GM23338 (cell line): ENCODE measurements around the gene TGFB1. TPM values are rescaled to one million over a fixed set of nuclear protein-coding genes. Genes with fewer than 3 reads are reported as not detected.
A peak's percentile ranks its signal among the peaks of the same experiment; 100 is the strongest.

Experiments used
- ATAC-seq: fragments of 200-7000 bp; cut with Tn5 transposase; 3 replicates; pipeline ENCODE4 v1.9.1; 2020
- DNase-seq: peaks from one replicate; pipeline ENCODE4 v3.0.0-alpha.2; 2015; ENCODE audit warnings: low spot score
- H2AFZ ChIP-seq: fragments of 200-600 bp; sonication (generic); 2 replicates; pipeline ENCODE4 v1.8.0; 2016; ENCODE audit warnings: antibody characterized with exemption, mild to moderate bottlenecking, moderate library complexity
- H3F3A ChIP-seq: fragments of 200-600 bp; sonication (generic); replicated peaks from 2 replicates; pipeline ENCODE4 v1.8.0; 2017; ENCODE audit warnings: antibody characterized with exemption, mixed run types, low read depth
- H3K27ac ChIP-seq: fragments of 200-600 bp; sonication (generic); 2 replicates; pipeline ENCODE4 v1.6.1; 2016; ENCODE audit warnings: low read depth
- H3K27me3 ChIP-seq: fragments of 200-600 bp; sonication (generic); 2 replicates; pipeline ENCODE4 v1.8.0; 2016; ENCODE audit warnings: mild to moderate bottlenecking, mixed run types, moderate library complexity; ENCODE audit not compliant: insufficient read depth
- H3K36me3 ChIP-seq: fragments of 200-600 bp; sonication (generic); 2 replicates; pipeline ENCODE4 v1.8.0; 2016; ENCODE audit warnings: mild to moderate bottlenecking; ENCODE audit not compliant: insufficient read depth
- H3K4me1 ChIP-seq: fragments of 200-600 bp; sonication (generic); 2 replicates; pipeline ENCODE4 v1.8.0; 2016; ENCODE audit warnings: mild to moderate bottlenecking, moderate library complexity; ENCODE audit not compliant: insufficient read depth
- H3K4me2 ChIP-seq: fragments of 200-600 bp; sonication (generic); 2 replicates; pipeline ENCODE4 v1.7.1; 2017; ENCODE audit warnings: mixed run types
- H3K4me3 ChIP-seq: fragments of 200-600 bp; sonication (generic); 2 replicates; pipeline ENCODE4 v1.6.1; 2016; ENCODE audit warnings: mixed run types
- H3K79me2 ChIP-seq: fragments of 200-600 bp; sonication (generic); replicated peaks from 2 replicates; pipeline ENCODE4 v1.8.0; 2017; ENCODE audit warnings: mild to moderate bottlenecking; ENCODE audit not compliant: insufficient read depth
- H3K9me2 ChIP-seq: fragments of 200-600 bp; sonication (generic); 2 replicates; pipeline ENCODE4 v1.8.0; 2017; ENCODE audit not compliant: insufficient read depth
- H4K20me1 ChIP-seq: fragments of 200-600 bp; sonication (generic); replicated peaks from 2 replicates; pipeline ENCODE4 v1.8.0; 2017; ENCODE audit warnings: mild to moderate bottlenecking; ENCODE audit not compliant: insufficient read depth
- H3K27ac Mint-ChIP-seq: 2 replicates; pipeline ENCODE4 v1.8.0; 2020; ENCODE audit warnings: inconsistent platforms, mild to moderate bottlenecking, moderate library complexity, mixed read lengths
- H3K27me3 Mint-ChIP-seq: 3 replicates; pipeline ENCODE4 v1.8.0; 2022; ENCODE audit warnings: low read depth, mild to moderate bottlenecking, moderate library complexity, mixed read lengths, inconsistent platforms; ENCODE audit not compliant: insufficient read depth, poor library complexity
- H3K36me3 Mint-ChIP-seq: 3 replicates; pipeline ENCODE4 v1.8.0; 2021; ENCODE audit warnings: low read depth, mild to moderate bottlenecking, inconsistent platforms, moderate library complexity, mixed read lengths
- H3K4me1 Mint-ChIP-seq: 3 replicates; pipeline ENCODE4 v1.8.0; 2020; ENCODE audit warnings: mild to moderate bottlenecking, inconsistent platforms, mixed read lengths
- H3K4me3 Mint-ChIP-seq: 3 replicates; pipeline ENCODE4 v1.8.0; 2021; ENCODE audit warnings: moderate library complexity, mild to moderate bottlenecking, inconsistent platforms, mixed read lengths
- H3K9me3 Mint-ChIP-seq: 3 replicates; pipeline ENCODE4 v1.8.0; 2020; ENCODE audit warnings: moderate library complexity, mild to moderate bottlenecking, inconsistent platforms, mixed read lengths
- CREB1 ChIP-seq: fragments of 250-450 bp; sonication (Bioruptor Pico); IDR thresholded peaks from 2 replicates; pipeline ENCODE4 v1.5.0; 2020; ENCODE audit warnings: low read depth, mild to moderate bottlenecking, moderate library complexity
- EZH2 ChIP-seq: fragments of 200-600 bp; sonication (generic); IDR thresholded peaks from one replicate; pipeline ENCODE4 v1.8.0; 2017; ENCODE audit warnings: antibody characterized with exemption, mild to moderate bottlenecking, low read depth; ENCODE audit not compliant: unreplicated experiment
- NANOG ChIP-seq: IDR thresholded peaks from 2 replicates; pipeline ENCODE4 v1.6.1; 2016; ENCODE audit warnings: antibody characterized with exemption, borderline replicate concordance
- POLR2AphosphoS5 ChIP-seq: IDR thresholded peaks from 2 replicates; pipeline ENCODE4 v1.6.1; 2016; ENCODE audit warnings: antibody characterized with exemption, low read depth
- ZNF114 ChIP-seq: fragments of 250-450 bp; sonication (Bioruptor Pico); IDR thresholded peaks from 2 replicates; pipeline ENCODE4 v1.5.0; 2020; ENCODE audit warnings: mild to moderate bottlenecking, moderate library complexity
- ZNF331 ChIP-seq: fragments of 250-450 bp; sonication (Bioruptor Pico); IDR thresholded peaks from 2 replicates; pipeline ENCODE4 v1.5.0; 2020; ENCODE audit warnings: low read depth, mild to moderate bottlenecking, moderate library complexity
- polyA plus RNA-seq: library from polyadenylated mRNA; unstranded; fragments of >200 nt; fragmentation: Nextera tagmentation; extraction: Ambion mirVana; gene quantifications from 2 replicates; pipeline ENCODE4 v1.2.1, GENCODE V29; 2016
- total RNA-seq: library from RNA; depleted of rRNA; stranded (reverse); fragments of >200 nt; shearing (Covaris generic); gene quantifications from 2 replicates; pipeline ENCODE4 v1.2.3, GENCODE V29; 2014
- TF ChIP-seq, protein P1 (sequence below), 2 experiments: fragments of 200-600 bp in 1 of 2; sonication (generic) in 1 of 2; conservative IDR thresholded peaks; 2 replicates each; pipeline versions ENCODE4 v1.5.1 to v1.6.1; 2016 to 2017; ENCODE audit warnings: antibody characterized with exemption in 2 of 2, low read depth in 2 of 2, mild to moderate bottlenecking in 2 of 2, moderate library complexity in 1 of 2
- TF ChIP-seq, protein P2 (sequence below): IDR thresholded peaks from one replicate; pipeline ENCODE4 v1.6.1; 2018; ENCODE audit warnings: antibody characterized with exemption; ENCODE audit not compliant: unreplicated experiment

TGFB1 gene
- total and polyA plus RNA-seq, 2 experiments from 2014 or later = 0.99 to 7.9 TPM

DNA sequence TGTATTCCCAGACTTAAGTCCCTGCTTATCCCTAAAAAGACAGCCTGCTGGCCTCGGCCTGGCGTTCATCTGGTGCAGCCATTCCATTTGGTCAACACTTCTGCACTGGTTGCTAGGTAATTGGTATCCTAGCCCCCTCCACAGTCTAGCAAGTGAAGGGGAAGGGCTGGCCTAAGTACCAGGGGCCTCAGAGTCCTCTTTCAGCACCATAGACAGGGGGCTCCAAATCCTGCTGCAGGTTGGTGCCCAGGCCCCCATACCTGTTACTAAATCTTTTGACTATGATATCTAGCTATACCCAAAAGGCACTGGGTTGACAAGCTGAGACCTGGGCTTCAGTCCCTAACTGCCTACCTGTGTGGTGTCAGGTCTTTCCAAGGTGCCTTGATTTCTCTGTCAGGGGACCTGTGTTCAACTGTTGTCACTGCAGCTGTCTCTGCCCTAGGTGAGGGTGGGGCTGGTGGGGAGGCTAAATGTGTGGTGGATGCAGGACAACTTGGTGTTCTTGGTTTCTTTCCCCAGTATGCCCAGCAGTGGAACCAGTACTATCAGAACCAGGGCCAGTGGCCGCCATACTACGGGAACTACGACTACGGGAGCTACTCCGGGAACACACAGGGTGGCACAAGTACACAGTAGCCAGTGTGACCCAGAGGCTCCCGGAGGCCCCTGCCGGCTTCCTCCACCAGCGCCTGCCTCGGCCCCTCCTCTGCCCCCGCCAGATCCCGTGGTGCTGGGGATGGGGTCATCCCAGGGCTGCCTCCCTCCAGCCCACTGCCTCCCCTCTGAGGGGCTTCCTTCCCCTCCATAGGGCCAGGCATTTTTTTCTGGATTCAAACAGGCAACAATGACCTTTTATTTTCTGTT, 47.6 kb downstream of the TGFB1 start:
- no peak for ATAC-seq
- Histone ChIP-seq H3K4me2 (no peak overlapping the region), H3K27me3 (no peaks in the 10 kb centered on the region), H3K36me3 (peaks cover 59% of the 10 kb centered on the region), H3K27ac (0 out of 2 replicates have a peak overlapping the region, but pooled peaks have one; percentile 90), H3K4me3 (no peak overlapping the region), H2AFZ (no peak overlapping the region), H4K20me1 (peaks cover 7% of the 10 kb centered on the region; the same call in 1 of the 2 replicates), H3K4me1 (peaks cover 15% of the 10 kb centered on the region), H3K79me2 (peaks cover 5% of the 10 kb centered on the region), H3F3A (peaks cover 52% of the 10 kb centered on the region), H3K9me2 (no peaks in the 10 kb centered on the region)
- Mint-ChIP-seq H3K27ac (no peak overlapping the region), H3K9me3 (no peaks in the 10 kb centered on the region; the same call in 2 of the 3 replicates), H3K4me3 (no peak overlapping the region; the same call in 2 of the 3 replicates), H3K36me3 (peaks cover 65% of the 10 kb centered on the region), H3K27me3 (peaks cover 30% of the 10 kb centered on the region), H3K4me1 (peaks cover 21% of the 10 kb centered on the region)
- DNase-seq = no peak
- TF ChIP-seq, protein P1, sequence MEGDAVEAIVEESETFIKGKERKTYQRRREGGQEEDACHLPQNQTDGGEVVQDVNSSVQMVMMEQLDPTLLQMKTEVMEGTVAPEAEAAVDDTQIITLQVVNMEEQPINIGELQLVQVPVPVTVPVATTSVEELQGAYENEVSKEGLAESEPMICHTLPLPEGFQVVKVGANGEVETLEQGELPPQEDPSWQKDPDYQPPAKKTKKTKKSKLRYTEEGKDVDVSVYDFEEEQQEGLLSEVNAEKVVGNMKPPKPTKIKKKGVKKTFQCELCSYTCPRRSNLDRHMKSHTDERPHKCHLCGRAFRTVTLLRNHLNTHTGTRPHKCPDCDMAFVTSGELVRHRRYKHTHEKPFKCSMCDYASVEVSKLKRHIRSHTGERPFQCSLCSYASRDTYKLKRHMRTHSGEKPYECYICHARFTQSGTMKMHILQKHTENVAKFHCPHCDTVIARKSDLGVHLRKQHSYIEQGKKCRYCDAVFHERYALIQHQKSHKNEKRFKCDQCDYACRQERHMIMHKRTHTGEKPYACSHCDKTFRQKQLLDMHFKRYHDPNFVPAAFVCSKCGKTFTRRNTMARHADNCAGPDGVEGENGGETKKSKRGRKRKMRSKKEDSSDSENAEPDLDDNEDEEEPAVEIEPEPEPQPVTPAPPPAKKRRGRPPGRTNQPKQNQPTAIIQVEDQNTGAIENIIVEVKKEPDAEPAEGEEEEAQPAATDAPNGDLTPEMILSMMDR (conservative IDR thresholded peaks at IDR 0.05; ENCODE audit: low read depth in 2 of 2) = no peak
- TF ChIP-seq, protein P2, sequence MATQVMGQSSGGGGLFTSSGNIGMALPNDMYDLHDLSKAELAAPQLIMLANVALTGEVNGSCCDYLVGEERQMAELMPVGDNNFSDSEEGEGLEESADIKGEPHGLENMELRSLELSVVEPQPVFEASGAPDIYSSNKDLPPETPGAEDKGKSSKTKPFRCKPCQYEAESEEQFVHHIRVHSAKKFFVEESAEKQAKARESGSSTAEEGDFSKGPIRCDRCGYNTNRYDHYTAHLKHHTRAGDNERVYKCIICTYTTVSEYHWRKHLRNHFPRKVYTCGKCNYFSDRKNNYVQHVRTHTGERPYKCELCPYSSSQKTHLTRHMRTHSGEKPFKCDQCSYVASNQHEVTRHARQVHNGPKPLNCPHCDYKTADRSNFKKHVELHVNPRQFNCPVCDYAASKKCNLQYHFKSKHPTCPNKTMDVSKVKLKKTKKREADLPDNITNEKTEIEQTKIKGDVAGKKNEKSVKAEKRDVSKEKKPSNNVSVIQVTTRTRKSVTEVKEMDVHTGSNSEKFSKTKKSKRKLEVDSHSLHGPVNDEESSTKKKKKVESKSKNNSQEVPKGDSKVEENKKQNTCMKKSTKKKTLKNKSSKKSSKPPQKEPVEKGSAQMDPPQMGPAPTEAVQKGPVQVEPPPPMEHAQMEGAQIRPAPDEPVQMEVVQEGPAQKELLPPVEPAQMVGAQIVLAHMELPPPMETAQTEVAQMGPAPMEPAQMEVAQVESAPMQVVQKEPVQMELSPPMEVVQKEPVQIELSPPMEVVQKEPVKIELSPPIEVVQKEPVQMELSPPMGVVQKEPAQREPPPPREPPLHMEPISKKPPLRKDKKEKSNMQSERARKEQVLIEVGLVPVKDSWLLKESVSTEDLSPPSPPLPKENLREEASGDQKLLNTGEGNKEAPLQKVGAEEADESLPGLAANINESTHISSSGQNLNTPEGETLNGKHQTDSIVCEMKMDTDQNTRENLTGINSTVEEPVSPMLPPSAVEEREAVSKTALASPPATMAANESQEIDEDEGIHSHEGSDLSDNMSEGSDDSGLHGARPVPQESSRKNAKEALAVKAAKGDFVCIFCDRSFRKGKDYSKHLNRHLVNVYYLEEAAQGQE = peak; percentile 21

- Mint-ChIP-seq H3K4me1 (peaks cover 18% of the 10 kb centered on the region), H3K27me3 (peaks cover 24% of the 10 kb centered on the region), H3K4me3 (no peak overlapping the region), H3K36me3 (peaks cover 77% of the 10 kb centered on the region), H3K27ac (no peak overlapping the region), H3K9me3 (no peaks in the 10 kb centered on the region; the same call in 2 of the 3 replicates)
- no peak overlapping the region for H2AFZ ChIP-seq
- H3K27me3 ChIP-seq = no peaks in the 10 kb centered on the region
- ATAC-seq (no peak), DNase-seq (no peak)
- TF ChIP-seq ZNF114 (CRISPR knock-in tag) (no peak), ZNF331 (CRISPR knock-in tag) (no peak), NANOG (no peak), CREB1 (CRISPR knock-in tag) (no peak), POLR2AphosphoS5 (no peak), EZH2 (no peak)
- H3K36me3 ChIP-seq = peaks cover 71% of the 10 kb centered on the region
- no peak overlapping the region for H3K27ac ChIP-seq
- H3K4me1 ChIP-seq = peaks cover 10% of the 10 kb centered on the region
- H3F3A ChIP-seq = peaks cover 58% of the 10 kb centered on the region
- no peaks in the 10 kb centered on the region for H3K9me2 ChIP-seq
- peaks cover 20% of the 10 kb centered on the region for H4K20me1 ChIP-seq
- no peaks in the 10 kb centered on the region for H3K79me2 ChIP-seq
- no peak overlapping the region for H3K4me3 ChIP-seq
- H3K4me2 ChIP-seq = no peak overlapping the region
These were observed 48.8 kb downstream of the TGFB1 start for GRCh38 chr19:41304706-41305483.
